ENCODE data around the gene F8A2.
"Not testable (repeated sequence)": the region's sequence is repeated elsewhere in the genome, so short reads cannot be mapped to it uniquely, and the experiment has no call there.

DNA sequence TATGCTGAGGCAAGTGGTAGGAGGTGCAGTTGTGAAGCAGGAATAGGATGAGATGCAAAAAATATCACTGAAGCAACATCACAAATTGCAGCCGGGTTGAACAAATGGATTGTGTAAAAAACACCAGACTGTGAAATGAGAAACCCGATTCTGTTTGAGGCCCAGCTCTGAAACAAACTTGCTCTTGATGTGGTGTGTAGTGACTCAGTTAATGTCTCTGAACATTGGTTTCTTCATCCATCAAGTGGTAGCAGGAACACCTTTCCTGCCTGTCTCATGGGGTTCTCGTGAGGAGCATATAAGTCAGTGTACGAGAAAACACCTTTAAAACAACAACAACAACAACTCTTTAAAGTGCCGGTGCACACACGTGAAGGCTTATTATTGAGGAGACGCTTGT, 18.2 kb upstream of the F8A2 start:
- TF ChIP-seq, protein P1, sequence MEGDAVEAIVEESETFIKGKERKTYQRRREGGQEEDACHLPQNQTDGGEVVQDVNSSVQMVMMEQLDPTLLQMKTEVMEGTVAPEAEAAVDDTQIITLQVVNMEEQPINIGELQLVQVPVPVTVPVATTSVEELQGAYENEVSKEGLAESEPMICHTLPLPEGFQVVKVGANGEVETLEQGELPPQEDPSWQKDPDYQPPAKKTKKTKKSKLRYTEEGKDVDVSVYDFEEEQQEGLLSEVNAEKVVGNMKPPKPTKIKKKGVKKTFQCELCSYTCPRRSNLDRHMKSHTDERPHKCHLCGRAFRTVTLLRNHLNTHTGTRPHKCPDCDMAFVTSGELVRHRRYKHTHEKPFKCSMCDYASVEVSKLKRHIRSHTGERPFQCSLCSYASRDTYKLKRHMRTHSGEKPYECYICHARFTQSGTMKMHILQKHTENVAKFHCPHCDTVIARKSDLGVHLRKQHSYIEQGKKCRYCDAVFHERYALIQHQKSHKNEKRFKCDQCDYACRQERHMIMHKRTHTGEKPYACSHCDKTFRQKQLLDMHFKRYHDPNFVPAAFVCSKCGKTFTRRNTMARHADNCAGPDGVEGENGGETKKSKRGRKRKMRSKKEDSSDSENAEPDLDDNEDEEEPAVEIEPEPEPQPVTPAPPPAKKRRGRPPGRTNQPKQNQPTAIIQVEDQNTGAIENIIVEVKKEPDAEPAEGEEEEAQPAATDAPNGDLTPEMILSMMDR (IDR thresholded peaks at IDR 0.05), result not testable (repeated sequence)
- not testable (repeated sequence) for TF ChIP-seq POLR2A (IDR thresholded peaks at IDR 0.05)
